Nasal cavity respiratory epithelium epithelial cell of viscerocranial mucosa (primary cell): Measurements from ENCODE around the gene CNDP2. TPM values are rescaled to one million over a fixed set of nuclear protein-coding genes. Genes with fewer than 3 reads are reported as not detected.

Source experiments
- total RNA-seq: library from RNA; depleted of rRNA; stranded (reverse); fragments of >200 nt; gene quantifications from 2 replicates; pipeline ENCODE4 v1.2.3, GENCODE V29; 2014

Gene CNDP2
- 74.5 and 182 TPM in 2 replicates for total RNA-seq

GRCh38 chr18:74495581-74496507 is at the start of gene CNDP2:
TSS of gene CNDP2 (plus strand) at chr18:74496363. CDS start at chr18:74499974, 3,611 bp downstream.

DNA sequence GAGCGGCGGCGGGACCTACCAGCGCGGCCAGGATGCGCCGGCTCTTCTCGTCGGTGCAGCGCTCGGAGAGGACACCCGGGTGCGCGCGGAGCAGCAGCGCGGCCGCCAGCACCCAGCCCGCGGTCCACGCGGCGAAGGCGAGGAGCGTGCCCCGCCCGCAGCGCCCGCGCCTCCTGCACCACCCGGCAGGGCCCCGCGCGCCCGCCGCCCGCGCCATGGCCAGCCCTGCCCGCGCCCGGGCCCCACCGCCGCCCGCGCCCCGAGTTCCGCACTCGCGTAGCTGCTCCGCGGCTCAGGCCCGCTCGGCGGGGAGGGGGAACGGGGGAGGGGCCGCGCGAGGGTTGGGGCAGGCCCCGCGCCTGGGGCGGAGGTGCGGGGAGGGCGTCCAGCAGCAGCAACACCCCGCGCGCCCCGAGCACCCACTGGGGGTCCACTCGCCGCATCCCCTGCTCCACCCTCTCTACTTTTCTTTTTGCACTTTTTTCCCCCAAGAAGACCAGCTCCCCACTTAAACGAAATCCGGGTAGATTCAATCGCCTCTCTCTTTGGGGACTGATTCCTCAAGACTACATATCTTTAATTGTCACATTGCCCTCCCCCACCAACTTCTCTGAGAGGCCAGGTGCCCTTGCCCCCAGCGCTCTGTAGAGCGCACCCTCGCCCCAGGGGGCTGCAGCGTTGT is 39.0 kb upstream of the CNDP2 start, which contains the start of gene DIPK1C:
Gene DIPK1C (minus strand): TSS at position 266 of the 682 bp plus-strand sequence. CDS start 49 bp downstream, at position 217.

DNA sequence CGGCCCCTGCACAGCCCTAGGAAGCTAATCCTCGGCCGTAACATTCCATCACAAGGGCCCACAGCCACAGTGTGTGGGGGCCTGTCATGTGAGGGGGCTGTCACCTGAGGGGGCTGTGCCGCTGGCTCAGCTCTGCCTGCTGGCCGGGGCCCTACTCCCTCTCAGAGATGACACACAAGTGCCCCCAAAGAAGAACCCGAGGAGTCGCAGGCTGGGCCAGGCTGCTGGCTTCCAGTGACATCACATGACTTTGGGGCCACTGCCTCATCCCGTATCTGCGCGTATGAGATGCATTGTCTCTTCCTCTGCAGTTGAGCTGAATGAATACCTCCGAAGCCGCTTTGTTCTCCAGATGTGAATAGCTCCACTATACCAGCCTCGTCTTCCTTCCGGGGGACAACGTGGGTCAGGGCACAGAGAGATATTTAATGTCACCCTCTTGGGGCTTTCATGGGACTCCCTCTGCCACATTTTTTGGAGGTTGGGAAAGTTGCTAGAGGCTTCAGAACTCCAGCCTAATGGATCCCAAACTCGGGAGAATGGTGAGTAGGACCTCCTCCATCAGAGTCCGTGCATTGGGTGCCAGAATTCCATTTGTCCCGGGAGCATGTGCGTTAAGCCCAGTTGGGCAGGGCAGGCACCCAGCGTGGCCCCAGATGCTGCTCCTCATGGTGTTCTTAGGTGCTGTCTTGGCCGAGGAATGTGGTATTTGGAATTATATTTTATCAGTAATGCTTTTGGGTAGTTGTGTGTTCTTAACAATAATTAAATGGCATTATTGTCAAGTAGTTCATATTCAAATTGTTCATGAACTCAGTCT is 38.2 kb downstream of the CNDP2 start, which contains the start of gene CNDP1:
Gene CNDP1 (plus strand): TSS at position 351 of the 820 bp plus-strand sequence. CDS start 168 bp downstream, at position 519.

Other genes starting within 250 kb of the CNDP2 start
- 25.6 and 66.2 TPM in 2 replicates for gene CYB5A, start 204.4 kb upstream of the CNDP2 start, total RNA-seq
- not detected in 2 replicates for gene C18orf63, start 180.5 kb upstream of the CNDP2 start, total RNA-seq
- gene DIPK1C, start 39.1 kb upstream of the CNDP2 start, total RNA-seq, result not detected in 2 replicates
- not detected in 2 replicates for gene CNDP1, start 38.1 kb downstream of the CNDP2 start, total RNA-seq
- 7.9 and 17.9 TPM in 2 replicates for gene ZNF407, start 101.5 kb downstream of the CNDP2 start, total RNA-seq